Fibroblast of skin of back (primary cell): ENCODE results near the gene ATP13A3.

Source experiments
- DNase-seq: peaks from one replicate; pipeline ENCODE4 v3.0.0-alpha.2; 2013

The ATP13A3 gene

GRCh38 chr3:194475138-194475932 is 11.5 kb downstream of the ATP13A3 start:
- no peak for DNase-seq

GRCh38 chr3:194474675-194475074 is 12.1 kb downstream of the ATP13A3 start:
- no peak for DNase-seq

DNA sequence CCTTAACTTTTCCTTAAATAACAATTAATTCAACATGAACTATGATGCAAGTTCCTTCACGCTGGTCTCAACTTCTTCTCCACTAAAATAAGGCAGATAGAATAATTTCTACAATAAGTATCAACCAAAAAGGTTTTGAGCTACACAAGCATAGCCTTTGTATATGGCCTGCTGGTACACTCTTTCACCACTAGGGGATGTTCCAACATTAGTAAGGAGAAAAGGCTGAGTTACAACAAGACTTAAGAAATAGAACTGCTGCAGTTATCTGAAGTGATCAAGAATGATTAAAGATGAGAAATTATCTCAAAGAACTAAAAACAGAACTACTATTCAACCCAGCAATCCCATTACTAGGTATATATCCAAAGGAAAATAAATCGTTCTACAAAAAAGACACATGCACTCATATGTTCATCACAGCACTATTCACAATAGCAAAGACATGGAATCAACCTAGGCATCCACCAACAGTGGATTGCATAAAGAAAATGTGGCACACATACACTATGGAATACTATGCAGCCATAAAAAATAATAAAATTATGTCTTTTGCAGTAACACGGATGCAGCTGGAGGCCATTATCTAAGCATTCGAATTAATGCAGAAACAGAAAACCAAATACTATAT is 14.4 kb downstream of the ATP13A3 start:
- DNase-seq = peak; percentile 75

GRCh38 chr3:194471863-194472262 is 14.9 kb downstream of the ATP13A3 start:
- no peak for DNase-seq

DNA sequence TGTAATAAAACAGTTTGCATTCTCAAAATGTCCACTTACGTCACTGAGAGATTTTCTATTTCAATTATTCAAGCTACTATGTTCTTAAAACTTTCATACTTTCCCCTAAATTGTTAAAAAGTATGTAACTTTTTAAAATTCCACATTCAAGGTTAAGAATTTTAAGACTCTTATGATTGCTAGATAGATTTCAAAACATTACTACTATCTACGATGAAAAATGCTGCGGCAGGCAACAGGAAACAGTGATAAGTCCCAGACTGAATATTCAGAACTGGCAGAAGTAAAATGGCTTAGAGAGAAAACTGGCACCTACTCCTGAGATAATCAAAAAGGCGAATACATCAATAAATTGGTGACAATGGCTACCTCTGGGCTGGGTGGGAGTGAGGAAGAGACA is 16.2 kb downstream of the ATP13A3 start:
- no peak for DNase-seq

- no peak for DNase-seq
Measured at GRCh38 chr3:194469977-194470376, 16.8 kb downstream of the ATP13A3 start.

DNA sequence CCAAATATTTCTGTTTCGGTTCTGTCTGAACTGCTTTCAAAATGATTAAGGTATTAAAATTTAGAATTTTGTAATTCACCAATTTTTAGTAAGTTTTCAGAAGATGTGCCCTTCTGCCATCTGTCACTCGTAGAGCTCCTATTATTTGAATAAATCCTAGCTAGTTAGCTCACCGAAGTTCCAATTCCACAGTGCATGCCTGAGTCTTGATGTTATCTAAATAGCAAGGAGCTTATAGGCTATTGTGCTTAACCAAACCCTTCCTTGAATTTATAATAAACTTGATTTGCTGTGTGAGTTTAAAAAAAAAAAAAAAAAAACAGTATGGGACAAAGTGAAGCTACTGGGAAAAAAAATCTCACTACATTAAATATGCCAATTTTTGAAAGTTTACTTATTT is 18.7 kb downstream of the ATP13A3 start:
- peak; percentile 64 for DNase-seq

DNA sequence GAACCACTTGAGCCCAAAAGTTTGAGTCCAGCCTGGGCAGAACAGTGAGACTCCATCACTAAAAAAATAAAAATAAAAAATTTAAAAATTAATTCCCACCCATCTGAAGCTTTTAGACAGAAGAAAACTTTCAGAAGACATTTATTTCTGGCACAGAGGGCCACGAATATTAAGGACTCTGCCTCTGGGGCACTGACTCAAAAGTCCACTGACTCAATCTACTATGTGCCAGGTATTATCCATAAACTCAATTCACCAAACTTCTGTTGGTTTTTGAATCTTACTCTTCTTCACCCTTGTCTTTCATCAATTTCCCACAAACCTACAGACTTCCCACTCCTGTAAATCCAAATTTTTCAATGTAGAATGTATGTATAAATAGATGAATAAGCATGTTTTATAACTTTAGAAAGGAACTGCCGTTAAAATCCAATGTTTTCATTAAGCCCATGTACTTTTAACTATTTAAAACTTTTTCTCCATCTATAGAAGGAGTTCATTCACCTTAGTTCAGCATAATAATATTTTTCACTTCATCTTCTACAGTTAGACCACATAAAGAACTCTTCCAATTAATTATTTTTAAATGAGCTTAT is 19.9 kb downstream of the ATP13A3 start:
- no peak for DNase-seq

DNA sequence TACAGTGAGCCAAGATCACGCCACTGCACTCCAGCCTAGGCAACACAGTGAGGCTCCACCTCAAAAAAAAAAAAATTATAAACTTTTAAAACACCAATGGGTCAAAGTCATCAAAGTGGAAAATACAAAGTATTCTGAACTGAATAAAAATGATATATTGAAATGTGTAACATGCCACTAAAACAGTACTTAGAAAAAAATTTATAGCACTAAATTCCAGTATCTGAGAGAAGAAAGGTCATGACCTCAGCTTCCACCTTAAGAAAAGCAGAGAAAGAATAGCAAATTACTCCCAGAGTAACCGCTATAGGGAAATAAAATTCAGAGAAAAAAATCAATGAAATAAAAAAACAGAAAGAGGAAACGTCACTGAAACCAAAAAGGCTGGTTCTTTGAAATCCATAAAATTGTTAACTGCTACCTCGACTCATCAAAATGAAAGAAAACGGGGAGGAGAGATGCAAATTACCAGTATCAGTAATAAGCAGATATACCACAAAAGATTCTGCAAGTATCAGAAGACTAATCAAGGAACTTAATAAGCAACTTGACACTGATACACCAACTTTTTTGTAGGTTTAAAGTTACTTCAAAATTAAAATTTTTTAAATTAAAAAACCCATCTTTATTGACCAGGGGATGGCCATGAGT is 20.8 kb downstream of the ATP13A3 start:
- no peak for DNase-seq

GRCh38 chr3:194465246-194465645 is 21.6 kb downstream of the ATP13A3 start:
- DNase-seq = no peak

DNA sequence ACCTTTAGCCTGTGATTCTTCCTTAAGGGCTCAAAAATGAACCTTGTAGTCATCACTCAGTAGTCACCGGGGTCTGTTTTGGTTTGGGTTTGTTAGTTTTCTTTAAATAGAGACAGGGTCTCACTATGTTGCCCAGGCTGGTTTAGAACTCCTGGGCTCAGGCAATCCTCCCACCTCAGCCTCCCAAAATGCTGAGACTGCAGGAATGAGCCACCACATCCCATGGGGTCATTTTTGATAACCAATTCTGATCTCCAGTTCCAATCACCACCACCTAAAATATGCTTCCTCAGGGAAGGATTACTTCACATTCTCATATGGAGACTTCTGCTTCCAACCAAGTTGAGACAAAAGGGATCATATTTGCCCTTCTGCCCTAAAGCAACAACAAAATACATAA is 22.1 kb downstream of the ATP13A3 start:
- DNase-seq = no peak

DNA sequence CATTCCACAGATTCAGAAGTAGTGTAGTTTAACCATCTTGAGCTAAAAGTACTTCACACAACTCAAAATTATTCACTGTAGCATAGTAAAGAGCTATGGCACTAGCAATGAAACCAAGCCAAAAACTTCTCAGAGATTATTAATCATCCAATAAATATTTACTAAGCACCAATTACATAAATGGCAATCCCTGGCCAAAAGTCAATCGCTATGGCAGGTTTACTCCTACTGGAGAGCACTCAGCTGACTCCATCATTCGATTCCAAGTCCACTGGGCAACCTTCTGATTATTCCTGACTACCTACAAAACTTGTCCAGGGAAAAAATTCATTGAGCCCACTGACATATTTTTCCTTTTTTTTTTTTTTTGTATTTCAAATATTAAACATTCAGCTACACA is 23.9 kb downstream of the ATP13A3 start:
- DNase-seq = no peak

DNA sequence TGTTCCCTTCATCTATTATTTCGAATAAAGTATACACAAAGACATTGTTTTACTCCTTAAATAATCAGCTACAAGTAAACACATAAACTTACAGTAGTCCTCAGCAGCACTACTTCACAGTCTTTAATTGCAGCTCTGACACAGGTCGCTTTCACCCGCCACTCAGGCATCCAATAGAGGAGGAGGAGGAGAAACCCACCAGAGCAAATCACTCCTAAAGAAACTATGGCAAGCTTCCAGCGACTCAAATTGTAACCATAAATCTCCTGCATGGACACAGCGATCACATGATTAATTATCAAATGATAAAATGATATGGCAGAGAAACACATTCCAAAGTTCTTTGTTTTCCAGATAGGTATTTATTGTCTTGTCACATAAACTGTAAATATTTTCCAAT is 26.2 kb downstream of the ATP13A3 start:
- no peak for DNase-seq

DNA sequence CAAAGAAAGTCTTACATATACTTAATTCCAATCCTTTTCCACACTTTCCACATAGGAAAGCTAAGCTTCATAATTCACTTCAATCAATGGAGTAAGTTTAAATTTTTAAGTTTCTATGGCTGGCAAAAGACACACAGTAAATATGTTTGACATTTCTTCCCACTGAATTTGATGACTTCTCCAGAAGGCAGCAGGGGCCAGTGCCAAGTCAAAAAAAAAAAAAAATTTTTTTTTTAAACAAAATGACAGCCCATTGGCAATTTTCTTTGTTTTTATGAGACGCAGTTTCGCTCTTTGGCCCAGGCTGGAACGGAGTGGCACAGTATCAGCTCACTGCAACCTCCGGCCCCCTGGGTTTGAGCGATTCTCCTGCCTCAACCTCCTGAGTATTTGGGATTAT is 28.7 kb downstream of the ATP13A3 start:
- DNase-seq = no peak

GRCh38 chr3:194455481-194455880 is 31.3 kb downstream of the ATP13A3 start:
- no peak for DNase-seq

DNA sequence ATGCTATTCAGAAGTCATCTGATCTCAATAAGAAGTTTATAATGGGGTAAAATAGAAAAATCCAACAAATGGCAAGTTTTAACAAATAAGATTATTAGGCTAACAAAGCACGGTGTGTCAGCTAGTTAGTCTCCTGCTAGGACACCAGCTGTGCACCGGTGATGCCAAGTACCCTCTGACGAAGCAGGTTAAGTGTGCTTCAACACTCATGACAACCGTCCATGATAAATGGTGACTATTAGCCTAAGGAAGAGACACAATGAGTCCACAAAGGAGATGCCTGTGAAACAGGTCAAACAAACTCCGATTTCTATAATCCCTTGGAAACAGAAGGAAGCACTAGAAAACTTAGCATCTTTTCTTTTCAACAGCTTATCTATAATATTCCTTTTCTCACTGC is 36.5 kb downstream of the ATP13A3 start:
- DNase-seq = no peak

DNA sequence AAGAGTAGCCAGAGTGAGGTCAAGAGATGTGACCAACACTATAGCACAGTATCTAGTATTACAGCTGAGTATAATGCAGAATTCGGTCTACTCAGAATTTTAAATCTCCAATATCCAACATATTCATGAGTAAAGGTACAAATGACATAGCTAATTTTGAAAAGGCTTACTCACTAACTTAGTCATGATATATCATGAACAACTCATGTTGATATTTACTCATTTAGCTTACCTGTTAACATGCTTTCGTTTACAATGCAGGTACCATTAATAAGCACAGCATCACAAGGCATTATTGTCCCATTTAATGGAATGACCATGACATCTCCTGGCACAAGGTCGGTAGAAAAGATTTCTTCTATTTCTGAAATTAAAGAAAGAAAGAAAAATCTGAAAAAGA is 36.9 kb downstream of the ATP13A3 start:
- DNase-seq = no peak

GRCh38 chr3:194447657-194448056 is 39.1 kb downstream of the ATP13A3 start:
- DNase-seq = no peak

- no peak for DNase-seq
Measured at GRCh38 chr3:194447161-194447560, 39.6 kb downstream of the ATP13A3 start.

DNA sequence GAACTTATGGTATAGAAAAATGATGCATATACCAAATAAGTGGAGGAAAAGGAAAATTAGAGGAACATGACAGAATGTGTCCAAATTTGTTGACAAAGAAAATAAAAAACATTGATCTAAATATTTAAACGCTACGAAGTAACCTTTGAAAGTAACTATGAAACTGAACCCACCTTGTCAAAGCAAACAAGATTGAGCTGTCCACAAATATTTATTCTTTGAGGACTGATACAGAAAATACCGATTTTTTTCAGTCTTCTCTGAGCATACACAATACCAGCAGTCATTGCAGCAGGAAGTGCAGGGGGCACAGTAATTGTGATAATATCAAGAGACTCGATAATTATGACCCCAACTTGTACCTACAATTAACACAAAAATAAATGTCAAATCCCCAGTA is 40.0 kb downstream of the ATP13A3 start:
- DNase-seq = no peak

DNA sequence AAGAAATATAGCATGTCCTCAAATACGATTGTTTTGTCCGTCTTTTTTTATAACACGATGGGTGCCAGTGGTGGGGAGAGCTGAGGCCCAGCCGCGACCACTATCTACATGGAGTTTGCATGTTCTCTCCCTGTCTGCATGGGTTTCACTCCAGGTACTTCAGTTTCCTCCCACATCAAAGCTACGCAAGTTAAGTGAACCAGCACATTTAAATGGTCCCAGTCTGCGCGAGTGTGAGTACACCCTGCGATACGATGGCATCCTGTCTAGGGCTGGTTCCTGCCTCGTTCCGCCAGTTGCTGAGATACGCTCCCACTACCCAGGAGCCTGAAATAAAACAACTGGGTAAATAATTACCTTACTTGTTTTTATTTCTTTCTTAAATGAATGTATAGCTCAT is 40.6 kb downstream of the ATP13A3 start:
- no peak for DNase-seq

- peak; percentile 12 for DNase-seq
Measured at GRCh38 chr3:194443901-194444300, 42.9 kb downstream of the ATP13A3 start.

- no peak for DNase-seq
Measured at GRCh38 chr3:194440756-194441155, 46.0 kb downstream of the ATP13A3 start.
